HepG2 (cell line): ENCODE data around the gene RASGRF1. TPM values are rescaled to one million over a fixed set of nuclear protein-coding genes. Genes with fewer than 3 reads are reported as not detected.

Source experiments
- ATAC-seq: fragments of 200-7000 bp; cut with Tn5 transposase; 3 replicates; pipeline ENCODE4 v1.9.1; 2020; ENCODE audit warnings: mild to moderate bottlenecking, moderate library complexity
- BruUV-seq: library from RNA; stranded (reverse); fragments of 400-500 nt; replicated peaks from 2 replicates; lab custom pipeline; 2021; lab: Mats Ljungman, UMichigan
- CTCF ChIA-PET: fragments of 300-600 bp; formaldehyde crosslinking; extraction: SDS; loops from one replicate; lab custom pipeline; 2021; ENCODE audit warnings: low total read pairs, inconsistent platforms, low intra/inter-chr PET ratio; lab: Yijun Ruan, JAX
- POLR2A ChIA-PET: fragments of 350-600 bp; sonication (Branson Sonifier 250); formaldehyde crosslinking; loops from one replicate; lab custom pipeline; 2020; ENCODE audit warnings: antibody characterized with exemption, inconsistent platforms; lab: Yijun Ruan, JAX
- DNase-seq: peaks from one replicate; pipeline ENCODE4 v3.0.0-alpha.2; 2015; ENCODE audit warnings: low spot score
- FAIRE-seq: peaks from 3 replicates; lab custom pipeline; 2011; peaks lifted over from hg19 to GRCh38; lab: Jason Lieb, UNC
- H2AFZ ChIP-seq: one replicate; pipeline ENCODE4 v1.6.1; 2011; ENCODE audit warnings: low read length, inconsistent platforms
- H3K27ac ChIP-seq: fragments of 300-600 bp; 3 replicates; pipeline ENCODE4 v1.8.0; 2011; ENCODE audit warnings: mixed run types, mild to moderate bottlenecking, mixed read lengths, low read length, inconsistent platforms; ENCODE audit not compliant: insufficient read depth; ENCODE audit errors: extremely low read length
- H3K27me3 ChIP-seq, 2 experiments: fragments of 200-600 bp in 1 of 2; 2 replicates in 1 of 2; 3 replicates in 1 of 2; pipeline versions ENCODE4 v1.6.0 to v1.8.0; 2011; ENCODE audit warnings: low read length in 2 of 2, mild to moderate bottlenecking in 2 of 2, moderate library complexity in 2 of 2, inconsistent platforms in 1 of 2; ENCODE audit not compliant: insufficient read depth in 2 of 2, control insufficient read depth in 1 of 2
- H3K36me3 ChIP-seq, 2 experiments: fragments of 200-600 bp in 1 of 2; replicated peaks in 1 of 2; 2 replicates in 1 of 2; 3 replicates in 1 of 2; pipeline versions ENCODE4 v1.5.1 to v1.8.0; 2011; ENCODE audit warnings: low read length in 2 of 2, inconsistent platforms in 1 of 2; ENCODE audit not compliant: insufficient read depth in 2 of 2, control insufficient read depth in 1 of 2
- H3K4me1 ChIP-seq: 2 replicates; pipeline ENCODE4 v1.5.1; 2012; ENCODE audit warnings: low read length, inconsistent platforms; ENCODE audit not compliant: insufficient read depth
- H3K4me2 ChIP-seq: 2 replicates; pipeline ENCODE4 v1.6.0; 2011; ENCODE audit warnings: low read depth, low read length, inconsistent platforms
- H3K4me3 ChIP-seq, 3 experiments: fragments of 200-600 bp in 1 of 3; sonication (generic), shearing (Covaris generic) in 1 of 3; replicated peaks in 1 of 3; 2 replicates each; pipeline ENCODE4 v1.5.1; 2011 to 2016; ENCODE audit warnings: low read length in 3 of 3, inconsistent platforms in 2 of 3, low read depth in 2 of 3, mild to moderate bottlenecking in 2 of 3, control low read depth in 1 of 3, mixed read lengths in 1 of 3; ENCODE audit not compliant: insufficient read depth in 1 of 3
- H3K79me2 ChIP-seq: one replicate; pipeline ENCODE4 v1.6.1; 2011; ENCODE audit warnings: low read length, inconsistent platforms; ENCODE audit not compliant: insufficient read depth
- H3K9ac ChIP-seq: 2 replicates; pipeline ENCODE4 v1.6.0; 2011; ENCODE audit warnings: mild to moderate bottlenecking, low read depth, low read length, inconsistent platforms; ENCODE audit not compliant: insufficient read depth
- H3K9me3 ChIP-seq: 2 replicates; pipeline ENCODE4 v1.5.1; 2012; ENCODE audit warnings: mild to moderate bottlenecking, low read length
- H4K20me1 ChIP-seq: 2 replicates; pipeline ENCODE4 v1.6.0; 2011; ENCODE audit warnings: inconsistent platforms, mild to moderate bottlenecking, low read length, moderate library complexity; ENCODE audit not compliant: insufficient read depth
- ARHGAP35 ChIP-seq: sonication (generic); formaldehyde crosslinking; IDR thresholded peaks from 2 replicates; pipeline ENCODE4 v1.9.0; 2022; ENCODE audit warnings: mild to moderate bottlenecking, inconsistent platforms, moderate library complexity, missing genetic modification reagents, borderline replicate concordance
- KAT7 ChIP-seq: IDR thresholded peaks from 2 replicates; pipeline ENCODE4 v1.6.1; 2018; ENCODE audit warnings: borderline replicate concordance, missing compliant biosample characterization
- MEIS1 ChIP-seq: sonication (generic); formaldehyde crosslinking; IDR thresholded peaks from 2 replicates; pipeline ENCODE4 v1.9.0; 2021; ENCODE audit warnings: mild to moderate bottlenecking, missing genetic modification reagents, moderate library complexity, borderline replicate concordance
- MXI1 ChIP-seq: IDR thresholded peaks from 3 replicates; pipeline ENCODE4 v1.6.1; 2012; ENCODE audit warnings: low read depth, low read length, inconsistent platforms, borderline replicate concordance
- RARA ChIP-seq: IDR thresholded peaks from 2 replicates; pipeline ENCODE4 v1.6.1; 2016; ENCODE audit warnings: missing genetic modification reagents, missing compliant biosample characterization
- REL ChIP-seq: sonication (generic); formaldehyde crosslinking; conservative IDR thresholded peaks from 2 replicates; pipeline ENCODE4 v1.8.0; 2022; ENCODE audit warnings: mild to moderate bottlenecking, missing genetic modification reagents, moderate library complexity
- SETDB1 ChIP-seq: sonication (generic); formaldehyde crosslinking; IDR thresholded peaks from 2 replicates; pipeline ENCODE4 v1.5.1; 2020; ENCODE audit warnings: missing genetic modification reagents, mild to moderate bottlenecking, borderline replicate concordance
- SIX4 ChIP-seq: sonication (generic); formaldehyde crosslinking; IDR thresholded peaks from 2 replicates; pipeline ENCODE4 v1.4.0; 2020; ENCODE audit warnings: missing genetic modification reagents
- SRSF1 ChIP-seq: fragments of 200-400 bp; formaldehyde crosslinking; optimal IDR thresholded peaks from 2 replicates; pipeline ENCODE3; 2017; ENCODE audit warnings: mild to moderate bottlenecking, low read depth, low read length, moderate library complexity
- ZSCAN5A ChIP-seq: sonication (generic); formaldehyde crosslinking; IDR thresholded peaks from 2 replicates; pipeline ENCODE4 v1.8.0; 2022; ENCODE audit warnings: mild to moderate bottlenecking, missing genetic modification reagents, borderline replicate concordance
- WGBS: methylation state at CpG from one replicate; pipeline ENCODE4 v1.1.6; 2017; ENCODE audit warnings: low lambda C conversion rate; 5-methylcytosine and 5-hydroxymethylcytosine counted together
- in situ Hi-C: cut with HindIII; loops from 2 replicates; pipeline ENCODE4 v1.10.0; 2017; ENCODE audit warnings: low pct_unique_long_range_greater_than_20kb; ENCODE audit not compliant: extremely low pct_ligation_motif_present
- intact Hi-C: fragments of 100-400 bp; cut with micrococcal nuclease; formaldehyde crosslinking; loops from one replicate; pipeline ENCODE4 v1.10.0; 2022; ENCODE audit not compliant: unreplicated experiment
- polyA plus RNA-seq, 8 experiments: library from polyadenylated mRNA; depleted of rRNA in 3 of 8; stranded (reverse) in 7 of 8; unstranded in 1 of 8; fragments of >200 nt; fragmentation: Illumina TruSeq in 4 of 8; extraction: Trizol in 4 of 8; gene quantifications; 2 replicates each; pipeline versions ENCODE4 v1.2.1 to v1.2.3, GENCODE V29; 2011 to 2016; ENCODE audit warnings: low read depth in 4 of 8, missing spikeins in 1 of 8, mixed read lengths in 1 of 8; ENCODE audit not compliant: insufficient read depth in 1 of 8
- total RNA-seq, 5 experiments: library from RNA; depleted of rRNA; stranded (reverse); fragments of >200 nt; fragmentation: Illumina TruSeq; extraction: Trizol; gene quantifications; 2 replicates each; pipeline ENCODE4 v1.2.3, GENCODE V29; 2016; ENCODE audit warnings: low read depth in 1 of 5
- TF ChIP-seq, protein P1 (sequence below): sonication (generic); formaldehyde crosslinking; IDR thresholded peaks from 2 replicates; pipeline ENCODE4 v1.5.0; 2020; ENCODE audit warnings: mild to moderate bottlenecking, low read depth, missing genetic modification reagents, borderline replicate concordance

The RASGRF1 gene
- total and polyA plus RNA-seq, 2 of the 13 experiments (the other 11 are each of a cell fraction or from before 2014, with no cell fraction given) = 0.55 to 3.0 TPM

DNA sequence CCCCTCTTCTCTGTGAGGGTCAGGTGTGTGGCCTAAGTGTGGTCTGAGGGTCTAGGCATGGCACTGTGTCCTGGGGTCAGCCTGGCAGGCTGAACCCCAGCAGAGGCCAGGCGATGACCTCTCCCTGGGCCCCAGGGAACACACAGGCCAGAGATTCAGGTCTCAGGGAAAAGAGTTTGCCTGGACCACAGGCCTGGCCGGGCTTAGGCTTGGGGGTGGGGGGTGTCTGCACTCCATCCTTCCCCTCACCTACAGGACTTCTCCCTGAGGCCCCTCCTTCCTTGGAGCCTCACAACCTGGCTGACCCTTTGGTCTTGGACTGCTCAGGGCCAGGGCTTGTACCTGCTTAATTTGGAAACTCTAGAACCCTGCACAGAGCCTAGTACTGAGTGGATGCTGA lies 21.8 kb downstream of the RASGRF1 start:
- Histone ChIP-seq H3K36me3 (no peaks in the 10 kb centered on the region), H3K9me3 (no peaks in the 10 kb centered on the region), H3K4me3 (no peak overlapping the region), H3K79me2 (no peaks in the 10 kb centered on the region), H3K4me2 (no peak overlapping the region), H2AFZ (no peak overlapping the region), H3K9ac (no peak overlapping the region), H3K27ac (no peak overlapping the region), H3K27me3 (peaks cover 4% of the 10 kb centered on the region in 2 experiments; a peak in 3 of 5 replicates), H4K20me1 (no peaks in the 10 kb centered on the region), H3K4me1 (peaks cover 11% of the 10 kb centered on the region)
- DNase-seq (no peak), ATAC-seq (no peak), FAIRE-seq (no peak)
- ChIA-PET CTCF (no interaction called here), POLR2A (no interaction called here)
- no TSS peak for BruUV-seq
- TF ChIP-seq MEIS1 (CRISPR knock-in tag) = no peak
- TF ChIP-seq RARA (CRISPR knock-in tag) = no peak
- TF ChIP-seq SRSF1 = no peak
- no peak for TF ChIP-seq SIX4 (CRISPR knock-in tag)
- TF ChIP-seq KAT7 = no peak
- TF ChIP-seq ARHGAP35 (CRISPR knock-in tag) = no peak
- TF ChIP-seq MXI1 = no peak
- TF ChIP-seq REL (CRISPR knock-in tag) = no peak
- TF ChIP-seq, protein P1, sequence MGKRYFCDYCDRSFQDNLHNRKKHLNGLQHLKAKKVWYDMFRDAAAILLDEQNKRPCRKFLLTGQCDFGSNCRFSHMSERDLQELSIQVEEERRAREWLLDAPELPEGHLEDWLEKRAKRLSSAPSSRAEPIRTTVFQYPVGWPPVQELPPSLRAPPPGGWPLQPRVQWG (CRISPR knock-in tag) = no peak
- no peak for TF ChIP-seq ZSCAN5A (CRISPR knock-in tag)
- no peak for TF ChIP-seq SETDB1 (CRISPR knock-in tag)
- in situ Hi-C loops = no loop called here
- WGBS = 0% methylated on average over 1 of the region's 2 CpGs
- intact Hi-C loops = no loop called here
